Tibial nerve (tissue), 4 donors: ENCODE results near the gene SEMA6C. TPM values are rescaled to one million over a fixed set of nuclear protein-coding genes. Genes with fewer than 3 reads are reported as not detected.

Experiments used
- DNase-seq, 2 donors: peaks; one replicate each; pipeline ENCODE4 v3.0.0-alpha.2; 2019; ENCODE audit warnings: low spot score in 2 of 2
- H3K27ac ChIP-seq, 4 donors: fragments of 200-600 bp; sonication (generic) in 3 of 4; one replicate each; pipeline ENCODE4 v1.5.1; 2017 to 2019; ENCODE audit warnings: mild to moderate bottlenecking in 1 of 4
- H3K27me3 ChIP-seq, 2 donors: fragments of 200-600 bp; sonication (generic) in 1 of 2; one replicate each; pipeline versions ENCODE4 v1.5.1 to v1.6.0; 2017 to 2019
- H3K36me3 ChIP-seq, 3 donors: fragments of 200-600 bp; sonication (generic); one replicate each; pipeline ENCODE4 v1.5.1; 2018 to 2019
- H3K4me1 ChIP-seq, 4 donors: fragments of 200-600 bp; sonication (generic) in 3 of 4; one replicate each; pipeline ENCODE4 v1.5.1; 2017 to 2019
- H3K4me3 ChIP-seq, 4 donors: fragments of 200-600 bp; sonication (generic) in 3 of 4; one replicate each; pipeline ENCODE4 v1.5.1; 2017 to 2019; ENCODE audit warnings: mild to moderate bottlenecking in 1 of 4, moderate library complexity in 1 of 4
- H3K9me3 ChIP-seq, 4 donors: fragments of 200-600 bp; sonication (generic) in 3 of 4; one replicate each; pipeline ENCODE4 v1.5.1; 2017 to 2019
- EP300 ChIP-seq, 2 donors: sonication (generic); formaldehyde crosslinking; IDR thresholded peaks; one replicate each; pipeline ENCODE4 v1.6.1; 2017; ENCODE audit warnings: antibody characterized with exemption in 2 of 2, mild to moderate bottlenecking in 1 of 2
- POLR2A ChIP-seq, 2 donors: fragments of 450-650 bp; IDR thresholded peaks; one replicate each; pipeline ENCODE4 v1.6.1; 2017; ENCODE audit warnings: antibody characterized with exemption in 2 of 2, mild to moderate bottlenecking in 2 of 2, moderate library complexity in 2 of 2
- WGBS, 2 donors: methylation state at CpG; one replicate each; pipeline ENCODE4 v1.1.5; 2018; 5-methylcytosine and 5-hydroxymethylcytosine counted together
- total RNA-seq, 4 donors: library from RNA; depleted of rRNA; stranded (reverse); fragments of >200 nt; gene quantifications; one replicate each; pipeline ENCODE4 v1.1.0, GENCODE V29; 2016
- TF ChIP-seq, protein P1 (sequence below), 5 experiments: fragments of 200-600 bp in 3 of 5; fragments of 450-650 bp in 2 of 5; sonication (generic) in 3 of 5; IDR thresholded peaks; one replicate each; pipeline ENCODE4 v1.5.1; 2016 to 2019; ENCODE audit warnings: antibody characterized with exemption in 5 of 5, mild to moderate bottlenecking in 3 of 5, moderate library complexity in 2 of 5

Gene SEMA6C
- total RNA-seq, 4 donors from 2014 or later: 15.5 to 28.7 (median 18.7) TPM

- H3K4me3 ChIP-seq: peak within 1 kb of the TSS; percentile 72 to 88 (median 76)
- 1% methylated on average over 38 of the region's 38 CpGs for WGBS, 2 donors
- DNase-seq: peak; percentile 91 to 98
- H3K27ac ChIP-seq: peak within 1 kb of the TSS; percentile 77 to 95 (median 88)
- H3K36me3 ChIP-seq: peaks cover 0 to 52% (median 0%) of the 10 kb centered on the region in 3 donors
- no peaks in the 10 kb centered on the region for H3K9me3 ChIP-seq
- peaks cover 5 to 43% (median 18%) of the 10 kb centered on the region in 4 donors for H3K4me1 ChIP-seq
- H3K27me3 ChIP-seq: no peaks in the 10 kb centered on the region
- TF ChIP-seq, protein P1, sequence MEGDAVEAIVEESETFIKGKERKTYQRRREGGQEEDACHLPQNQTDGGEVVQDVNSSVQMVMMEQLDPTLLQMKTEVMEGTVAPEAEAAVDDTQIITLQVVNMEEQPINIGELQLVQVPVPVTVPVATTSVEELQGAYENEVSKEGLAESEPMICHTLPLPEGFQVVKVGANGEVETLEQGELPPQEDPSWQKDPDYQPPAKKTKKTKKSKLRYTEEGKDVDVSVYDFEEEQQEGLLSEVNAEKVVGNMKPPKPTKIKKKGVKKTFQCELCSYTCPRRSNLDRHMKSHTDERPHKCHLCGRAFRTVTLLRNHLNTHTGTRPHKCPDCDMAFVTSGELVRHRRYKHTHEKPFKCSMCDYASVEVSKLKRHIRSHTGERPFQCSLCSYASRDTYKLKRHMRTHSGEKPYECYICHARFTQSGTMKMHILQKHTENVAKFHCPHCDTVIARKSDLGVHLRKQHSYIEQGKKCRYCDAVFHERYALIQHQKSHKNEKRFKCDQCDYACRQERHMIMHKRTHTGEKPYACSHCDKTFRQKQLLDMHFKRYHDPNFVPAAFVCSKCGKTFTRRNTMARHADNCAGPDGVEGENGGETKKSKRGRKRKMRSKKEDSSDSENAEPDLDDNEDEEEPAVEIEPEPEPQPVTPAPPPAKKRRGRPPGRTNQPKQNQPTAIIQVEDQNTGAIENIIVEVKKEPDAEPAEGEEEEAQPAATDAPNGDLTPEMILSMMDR (IDR thresholded peaks at IDR 0.05): peak in 2 of 5 experiments; percentile 74 to 78
- TF ChIP-seq POLR2A (IDR thresholded peaks at IDR 0.05) (no peak), EP300 (IDR thresholded peaks at IDR 0.05) (peak; percentile 96 to 99)
These were observed 19.5 kb upstream of the SEMA6C start, which contains the start of the genes LYSMD1 and SCNM1 for GRCh38 chr1:151165738-151166504. Gene LYSMD1, minus strand, starts transcription at chr1:151165902. Its CDS starts 644 bp downstream, at chr1:151165258. Gene SCNM1, plus strand, starts transcription at chr1:151166144. Its CDS starts 9 bp downstream, at chr1:151166153.

GRCh38 chr1:151165281-151165737 is 18.9 kb upstream of the SEMA6C start:
- Histone ChIP-seq H3K4me3 (peak overlapping the region; percentile 56 to 79 (median 72)), H3K9me3 (no peaks in the 10 kb centered on the region), H3K27ac (peak overlapping the region; percentile 77 to 95 (median 88)), H3K36me3 (peaks cover 0 to 52% (median 0%) of the 10 kb centered on the region in 3 donors), H3K27me3 (no peaks in the 10 kb centered on the region), H3K4me1 (peaks cover 5 to 49% (median 18%) of the 10 kb centered on the region in 4 donors)
- DNase-seq: peak; percentile 26 to 60
- 0 to 5% methylated on average over 13 to 15 of the region's 15 CpGs for WGBS, 2 donors
- TF ChIP-seq, protein P1 (IDR thresholded peaks at IDR 0.05): no peak
- TF ChIP-seq EP300 (IDR thresholded peaks at IDR 0.05): no peak
- no peak for TF ChIP-seq POLR2A (IDR thresholded peaks at IDR 0.05)

DNA sequence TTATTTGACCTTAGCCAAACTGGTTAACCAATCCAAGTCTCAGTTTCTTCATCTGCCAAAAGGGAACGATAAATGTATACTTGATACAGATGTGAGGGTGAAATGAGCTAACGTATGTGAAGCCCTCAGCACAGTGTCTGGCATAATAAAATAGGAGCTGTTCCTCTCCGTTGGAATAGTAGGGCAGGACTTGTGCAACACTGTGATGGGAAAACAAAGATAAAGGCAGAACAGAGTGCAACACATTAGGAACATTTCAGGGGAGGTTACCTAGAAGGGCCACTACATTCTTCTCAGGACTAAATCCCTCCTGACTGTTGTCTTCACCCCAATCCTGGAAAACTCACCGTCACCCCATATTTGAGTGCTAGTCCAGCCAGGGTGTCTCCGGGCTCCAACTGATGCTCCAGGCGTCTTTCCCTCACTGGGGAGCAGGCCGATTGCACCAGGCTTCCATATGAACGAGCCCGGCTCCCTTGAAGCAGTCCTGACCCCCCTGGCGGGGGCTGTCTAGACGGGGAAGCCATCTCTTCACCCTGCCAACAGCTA is 18.4 kb upstream of the SEMA6C start:
- Histone ChIP-seq H3K4me1 (peaks cover 5 to 52% (median 18%) of the 10 kb centered on the region in 4 donors), H3K27ac (peak overlapping the region; percentile 77 to 95 (median 88)), H3K4me3 (peak overlapping the region; percentile 56 to 79 (median 72)), H3K27me3 (no peaks in the 10 kb centered on the region), H3K9me3 (no peaks in the 10 kb centered on the region), H3K36me3 (peaks cover 0 to 51% (median 0%) of the 10 kb centered on the region in 3 donors)
- no peak for TF ChIP-seq POLR2A (IDR thresholded peaks at IDR 0.05)
- TF ChIP-seq, protein P1 (IDR thresholded peaks at IDR 0.05): no peak
- TF ChIP-seq EP300 (IDR thresholded peaks at IDR 0.05): no peak
- no peak for DNase-seq
- WGBS, 2 donors: 8 to 15% methylated on average over 9 to 11 of the region's 11 CpGs

GRCh38 chr1:151159373-151159772 is 12.9 kb upstream of the SEMA6C start:
- Histone ChIP-seq H3K4me3 (no peak overlapping the region), H3K36me3 (peaks cover 0 to 57% (median 0%) of the 10 kb centered on the region in 3 donors), H3K9me3 (no peaks in the 10 kb centered on the region), H3K27me3 (no peaks in the 10 kb centered on the region), H3K27ac (no peak overlapping the region), H3K4me1 (peaks cover 0 to 33% (median 5%) of the 10 kb centered on the region in 4 donors)
- TF ChIP-seq, protein P1 (IDR thresholded peaks at IDR 0.05): no peak
- DNase-seq: no peak
